Large intestine (tissue), 3 donors: ENCODE results near the gene IGSF3. TPM values are rescaled to one million over a fixed set of nuclear protein-coding genes. Genes with fewer than 3 reads are reported as not detected.

Experiments used
- DNase-seq, 2 donors: peaks; one replicate each; pipeline versions ENCODE4 v3.0.0 to v3.0.0-alpha.2; 2013
- H3K27ac ChIP-seq: one replicate; pipeline ENCODE4 v1.5.1; 2013; ENCODE audit warnings: low read length
- H3K27me3 ChIP-seq: 2 replicates; pipeline ENCODE4 v1.6.1; 2013; ENCODE audit warnings: low read length; ENCODE audit not compliant: control insufficient read depth, insufficient read depth
- H3K36me3 ChIP-seq: 2 replicates; pipeline ENCODE4 v1.6.1; 2013; ENCODE audit warnings: low read length; ENCODE audit not compliant: control insufficient read depth, insufficient read depth
- H3K4me1 ChIP-seq: one replicate; pipeline ENCODE4 v1.6.1; 2013; ENCODE audit warnings: low read length; ENCODE audit not compliant: control insufficient read depth, insufficient read depth
- H3K4me3 ChIP-seq: one replicate; pipeline ENCODE4 v1.5.1; 2013; ENCODE audit warnings: low read length
- H3K9me3 ChIP-seq: one replicate; pipeline ENCODE4 v1.6.1; 2013; ENCODE audit warnings: mild to moderate bottlenecking, low read depth, low read length, moderate library complexity; ENCODE audit not compliant: control insufficient read depth
- WGBS: methylation state at CpG from one replicate; pipeline ENCODE4 v1.1.5; 2013; ENCODE audit warnings: low lambda C conversion rate; ENCODE audit not compliant: insufficient coverage; 5-methylcytosine and 5-hydroxymethylcytosine counted together
- polyA plus RNA-seq: library from polyadenylated mRNA; unstranded; fragments of 120-200 nt; gene quantifications from one replicate; pipeline ENCODE4 v1.2.1, GENCODE V29; 2013

IGSF3 gene
- polyA plus RNA-seq, 1 donor = 36.1 TPM

GRCh38 chr1:116558140-116558549 lies 109.4 kb downstream of the IGSF3 start:
- no peak for DNase-seq
- no peaks in the 10 kb centered on the region for H3K36me3 ChIP-seq
- no CpG with 5 or more reads among the region's 4 CpGs for WGBS

GRCh38 chr1:116557323-116557878 lies 110.1 kb downstream of the IGSF3 start:
- H3K27ac ChIP-seq = no peak overlapping the region
- H3K9me3 ChIP-seq = no peaks in the 10 kb centered on the region
- no peaks in the 10 kb centered on the region for H3K36me3 ChIP-seq
- DNase-seq = no peak
- no peaks in the 10 kb centered on the region for H3K27me3 ChIP-seq
- peaks cover 7% of the 10 kb centered on the region for H3K4me1 ChIP-seq
- 100% methylated on average over 1 of the region's 4 CpGs for WGBS
- no peak overlapping the region for H3K4me3 ChIP-seq

More at GRCh38 chr1:116558140-116558549, 109.4 kb downstream of the IGSF3 start:
- peaks cover 3% of the 10 kb centered on the region for H3K9me3 ChIP-seq
- H3K4me3 ChIP-seq = no peak overlapping the region
- peaks cover 7% of the 10 kb centered on the region for H3K4me1 ChIP-seq
- H3K27ac ChIP-seq = no peak overlapping the region
- H3K27me3 ChIP-seq = no peaks in the 10 kb centered on the region

GRCh38 chr1:116556289-116557006 lies 111.1 kb downstream of the IGSF3 start:
- 80% methylated on average over 4 of the region's 6 CpGs for WGBS
- Histone ChIP-seq H3K4me1 (peaks cover 7% of the 10 kb centered on the region), H3K4me3 (no peak overlapping the region), H3K27me3 (no peaks in the 10 kb centered on the region), H3K27ac (no peak overlapping the region), H3K36me3 (no peaks in the 10 kb centered on the region), H3K9me3 (no peaks in the 10 kb centered on the region)
- DNase-seq = no peak

GRCh38 chr1:116554924-116555323 lies 112.6 kb downstream of the IGSF3 start:
- DNase-seq = no peak
- no peaks in the 10 kb centered on the region for H3K9me3 ChIP-seq
- H3K27ac ChIP-seq = no peak overlapping the region
- no peaks in the 10 kb centered on the region for H3K36me3 ChIP-seq
- no peak overlapping the region for H3K4me3 ChIP-seq
- H3K27me3 ChIP-seq = no peaks in the 10 kb centered on the region
- H3K4me1 ChIP-seq = peaks cover 7% of the 10 kb centered on the region
- 100% methylated on average over 1 of the region's 2 CpGs for WGBS

GRCh38 chr1:116553386-116554115 lies 114.0 kb downstream of the IGSF3 start:
- H3K27me3 ChIP-seq = no peaks in the 10 kb centered on the region
- H3K36me3 ChIP-seq = no peaks in the 10 kb centered on the region
- no peaks in the 10 kb centered on the region for H3K4me1 ChIP-seq
- H3K9me3 ChIP-seq = no peaks in the 10 kb centered on the region
- H3K27ac ChIP-seq = no peak overlapping the region
- H3K4me3 ChIP-seq = no peak overlapping the region
- WGBS = no CpG with 5 or more reads among the region's 1 CpG
- DNase-seq = no peak

- no peak for DNase-seq
- Histone ChIP-seq H3K4me1 (no peaks in the 10 kb centered on the region), H3K4me3 (no peak overlapping the region), H3K27ac (no peak overlapping the region), H3K9me3 (no peaks in the 10 kb centered on the region), H3K27me3 (no peaks in the 10 kb centered on the region), H3K36me3 (peaks cover 15% of the 10 kb centered on the region)
- WGBS = 71% methylated on average over 1 of the region's 4 CpGs
These were observed 121.1 kb downstream of the IGSF3 start for GRCh38 chr1:116546354-116546977.

GRCh38 chr1:116545359-116545705 lies 122.2 kb downstream of the IGSF3 start:
- no CpG with 5 or more reads among the region's 2 CpGs for WGBS
- H3K36me3 ChIP-seq = peaks cover 15% of the 10 kb centered on the region
- H3K9me3 ChIP-seq = no peaks in the 10 kb centered on the region
- no peak for DNase-seq
- H3K4me3 ChIP-seq = no peak overlapping the region
- H3K27me3 ChIP-seq = no peaks in the 10 kb centered on the region
- no peaks in the 10 kb centered on the region for H3K4me1 ChIP-seq
- H3K27ac ChIP-seq = no peak overlapping the region

GRCh38 chr1:116544588-116545358 lies 122.8 kb downstream of the IGSF3 start:
- peaks cover 15% of the 10 kb centered on the region for H3K36me3 ChIP-seq
- H3K4me1 ChIP-seq = no peaks in the 10 kb centered on the region
- DNase-seq = no peak
- no peak overlapping the region for H3K27ac ChIP-seq
- no peaks in the 10 kb centered on the region for H3K9me3 ChIP-seq
- H3K4me3 ChIP-seq = no peak overlapping the region
- 87% methylated on average over 3 of the region's 8 CpGs for WGBS
- H3K27me3 ChIP-seq = no peaks in the 10 kb centered on the region

GRCh38 chr1:116540088-116540487 lies 127.4 kb downstream of the IGSF3 start:
- DNase-seq = no peak
- H3K27me3 ChIP-seq = no peaks in the 10 kb centered on the region
- peaks cover 9% of the 10 kb centered on the region for H3K4me1 ChIP-seq
- no peak overlapping the region for H3K27ac ChIP-seq
- H3K4me3 ChIP-seq = no peak overlapping the region
- H3K36me3 ChIP-seq = peaks cover 16% of the 10 kb centered on the region
- no peaks in the 10 kb centered on the region for H3K9me3 ChIP-seq

GRCh38 chr1:116538544-116538943 lies 129.0 kb downstream of the IGSF3 start:
- H3K27me3 ChIP-seq = no peaks in the 10 kb centered on the region
- no peak overlapping the region for H3K4me3 ChIP-seq
- peaks cover 9% of the 10 kb centered on the region for H3K4me1 ChIP-seq
- WGBS = no CpG with 5 or more reads among the region's 1 CpG
- peaks cover 20% of the 10 kb centered on the region for H3K36me3 ChIP-seq
- no peaks in the 10 kb centered on the region for H3K9me3 ChIP-seq
- DNase-seq = peak; percentile 70 to 86
- H3K27ac ChIP-seq = peak overlapping the region; percentile 53
